ENCODE data around the gene TRIM66. TPM values are rescaled to one million over a fixed set of nuclear protein-coding genes. Genes with fewer than 3 reads are reported as not detected.

TRIM66 gene
- total RNA-seq, 2 donors from 2014 or later, result 2.8 to 10.5 TPM

DNA sequence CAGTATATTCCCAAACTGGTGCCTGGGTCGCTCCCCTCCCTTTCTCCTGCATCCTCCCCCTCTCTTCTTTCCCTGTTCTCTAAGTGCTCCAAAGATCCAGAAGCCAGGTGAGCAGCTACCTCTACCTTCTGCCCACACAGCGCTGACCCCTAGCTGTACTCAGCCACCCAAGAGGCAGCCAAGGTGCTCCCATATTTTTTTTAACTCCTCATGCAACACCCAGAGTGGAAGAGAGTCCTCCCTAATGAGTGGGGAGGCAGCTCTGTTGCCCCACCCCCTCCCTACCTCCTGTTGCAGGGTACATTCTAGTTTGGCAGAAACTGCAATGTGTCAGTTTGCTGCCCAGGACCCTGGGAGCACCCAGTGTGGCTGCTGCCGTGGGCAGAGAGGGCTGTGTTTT, 40.3 kb upstream of the TRIM66 start:
- intact Hi-C loops (cut with DNase I), result no loop called here
- no peak for DNase-seq (ENCODE audit: low spot score)
- Histone ChIP-seq H3K4me1 (replicated peaks) (peaks cover 50% of the 10 kb centered on the region), H3K9me3 (no peaks in the 10 kb centered on the region), H3K36me3 (no peaks in the 10 kb centered on the region), H3K4me3 (no peak overlapping the region), H3K27me3 (replicated peaks; ENCODE audit: insufficient read depth) (no peaks in the 10 kb centered on the region), H3K27ac (peak overlapping the region; percentile 77 to 80)
- no peak for TF ChIP-seq POLR2AphosphoS5 (IDR thresholded peaks at IDR 0.05)
- TF ChIP-seq CTCF (IDR thresholded peaks at IDR 0.05), result no peak
- no peak for TF ChIP-seq POLR2A (IDR thresholded peaks at IDR 0.05)
- WGBS, result 85% methylated on average over 3 of the region's 3 CpGs

GRCh38 chr11:8721609-8722500, 39.4 kb upstream of the TRIM66 start:
- peak; percentile 15 for DNase-seq (ENCODE audit: low spot score)

GRCh38 chr11:8720868-8721608, 38.6 kb upstream of the TRIM66 start:
- intact Hi-C loops (cut with DNase I), result no loop called here
- peak; percentile 79 for DNase-seq (ENCODE audit: low spot score)
- TF ChIP-seq POLR2AphosphoS5 (IDR thresholded peaks at IDR 0.05) (peak; percentile 91), POLR2A (IDR thresholded peaks at IDR 0.05) (no peak), CTCF (IDR thresholded peaks at IDR 0.05) (no peak)
- H3K27me3 ChIP-seq (replicated peaks; ENCODE audit: insufficient read depth), result no peaks in the 10 kb centered on the region
- peak overlapping the region; percentile 77 to 80 for H3K27ac ChIP-seq
- H3K4me3 ChIP-seq, result no peak overlapping the region
- peaks cover 50% of the 10 kb centered on the region for H3K4me1 ChIP-seq (replicated peaks)
- 29% methylated on average over 4 of the region's 5 CpGs for WGBS
- no peaks in the 10 kb centered on the region for H3K9me3 ChIP-seq
- no peaks in the 10 kb centered on the region for H3K36me3 ChIP-seq

More at GRCh38 chr11:8721609-8722500, 39.4 kb upstream of the TRIM66 start:
- no peak overlapping the region for H3K4me3 ChIP-seq
- H3K36me3 ChIP-seq, result no peaks in the 10 kb centered on the region
- no peaks in the 10 kb centered on the region for H3K9me3 ChIP-seq
- WGBS, result 29% methylated on average over 13 of the region's 13 CpGs
- peak overlapping the region; percentile 77 to 80 for H3K27ac ChIP-seq
- peaks cover 51% of the 10 kb centered on the region for H3K4me1 ChIP-seq (replicated peaks)
- no peaks in the 10 kb centered on the region for H3K27me3 ChIP-seq (replicated peaks; ENCODE audit: insufficient read depth)
- no peak for TF ChIP-seq POLR2AphosphoS5 (IDR thresholded peaks at IDR 0.05)
- intact Hi-C loops (cut with DNase I), result no loop called here

DNA sequence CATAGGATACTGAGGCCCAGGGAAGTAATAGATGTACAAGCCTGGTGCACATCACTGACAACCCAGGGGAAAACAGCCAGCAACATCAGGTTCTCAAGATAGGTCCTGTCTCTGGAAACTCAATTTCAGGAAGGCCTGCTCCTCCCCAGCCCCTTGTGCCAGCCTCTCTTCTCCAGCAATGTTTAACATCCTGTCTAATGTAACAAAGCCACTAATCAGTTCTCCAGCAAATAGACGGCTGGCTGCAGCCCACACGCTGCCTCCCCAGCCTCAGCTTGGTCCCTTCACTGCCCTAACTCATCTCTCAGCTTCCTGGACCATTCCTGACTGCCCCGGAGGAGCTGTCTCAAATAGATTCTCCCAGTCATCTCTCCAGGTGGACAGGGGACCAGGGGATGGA, 37.9 kb upstream of the TRIM66 start:
- TF ChIP-seq POLR2AphosphoS5 (IDR thresholded peaks at IDR 0.05) (no peak), CTCF (IDR thresholded peaks at IDR 0.05) (no peak), POLR2A (IDR thresholded peaks at IDR 0.05) (no peak)
- no peak for DNase-seq (ENCODE audit: low spot score)
- 10% methylated on average over 3 of the region's 3 CpGs for WGBS
- H3K27ac ChIP-seq, result peak overlapping the region; percentile 77 to 80
- H3K9me3 ChIP-seq, result no peaks in the 10 kb centered on the region
- H3K4me1 ChIP-seq (replicated peaks), result peaks cover 50% of the 10 kb centered on the region
- intact Hi-C loops (cut with DNase I), result no loop called here
- H3K4me3 ChIP-seq, result no peak overlapping the region
- H3K27me3 ChIP-seq (replicated peaks; ENCODE audit: insufficient read depth), result no peaks in the 10 kb centered on the region
- no peaks in the 10 kb centered on the region for H3K36me3 ChIP-seq

DNA sequence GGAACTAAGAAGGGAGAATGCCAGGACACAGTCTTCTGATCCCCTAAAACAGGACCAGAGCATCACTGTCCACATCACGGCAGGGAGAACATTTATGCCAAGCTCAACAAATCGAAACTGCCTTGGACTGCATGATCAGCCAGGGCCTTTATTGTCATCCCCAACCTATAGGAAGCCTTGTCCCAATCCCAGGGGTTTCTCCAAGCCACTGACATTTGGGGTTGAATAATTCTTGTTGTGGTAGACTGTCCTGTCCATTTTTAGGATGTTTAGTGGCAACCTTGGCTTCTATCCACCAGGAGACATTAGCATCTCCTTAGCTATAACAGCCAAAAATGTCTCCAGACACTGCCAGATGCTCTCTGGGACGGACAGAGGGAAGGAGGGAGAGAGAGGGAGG, 37.3 kb upstream of the TRIM66 start:
- no peak for TF ChIP-seq POLR2A (IDR thresholded peaks at IDR 0.05)
- TF ChIP-seq CTCF (IDR thresholded peaks at IDR 0.05), result no peak
- no peak for TF ChIP-seq POLR2AphosphoS5 (IDR thresholded peaks at IDR 0.05)
- no peaks in the 10 kb centered on the region for H3K9me3 ChIP-seq
- H3K4me1 ChIP-seq (replicated peaks), result peaks cover 50% of the 10 kb centered on the region
- no peaks in the 10 kb centered on the region for H3K27me3 ChIP-seq (replicated peaks; ENCODE audit: insufficient read depth)
- WGBS, result 30% methylated on average over 3 of the region's 3 CpGs
- no peaks in the 10 kb centered on the region for H3K36me3 ChIP-seq
- no peak overlapping the region for H3K4me3 ChIP-seq
- no peak for DNase-seq (ENCODE audit: low spot score)
- peak overlapping the region; percentile 77 to 80 for H3K27ac ChIP-seq
- intact Hi-C loops (cut with DNase I), result loop anchor here (5.0 kb wide), 1 partner anchor 38 kb away; no protein-coding TSS in a partner anchor
